ENCODE data around the gene NFIX.

- TF ChIP-seq CTCF (IDR thresholded peaks at IDR 0.05), result peak in 1 of 6 experiments; percentile 1
- no peak for TF ChIP-seq POLR2A (IDR thresholded peaks at IDR 0.05)
Measured at GRCh38 chr19:12984683-12985048, 10.6 kb upstream of the NFIX start.

Data from adrenal gland (tissue), 5 donors.